ENCODE results near the gene EIF5.

The EIF5 gene

DNA sequence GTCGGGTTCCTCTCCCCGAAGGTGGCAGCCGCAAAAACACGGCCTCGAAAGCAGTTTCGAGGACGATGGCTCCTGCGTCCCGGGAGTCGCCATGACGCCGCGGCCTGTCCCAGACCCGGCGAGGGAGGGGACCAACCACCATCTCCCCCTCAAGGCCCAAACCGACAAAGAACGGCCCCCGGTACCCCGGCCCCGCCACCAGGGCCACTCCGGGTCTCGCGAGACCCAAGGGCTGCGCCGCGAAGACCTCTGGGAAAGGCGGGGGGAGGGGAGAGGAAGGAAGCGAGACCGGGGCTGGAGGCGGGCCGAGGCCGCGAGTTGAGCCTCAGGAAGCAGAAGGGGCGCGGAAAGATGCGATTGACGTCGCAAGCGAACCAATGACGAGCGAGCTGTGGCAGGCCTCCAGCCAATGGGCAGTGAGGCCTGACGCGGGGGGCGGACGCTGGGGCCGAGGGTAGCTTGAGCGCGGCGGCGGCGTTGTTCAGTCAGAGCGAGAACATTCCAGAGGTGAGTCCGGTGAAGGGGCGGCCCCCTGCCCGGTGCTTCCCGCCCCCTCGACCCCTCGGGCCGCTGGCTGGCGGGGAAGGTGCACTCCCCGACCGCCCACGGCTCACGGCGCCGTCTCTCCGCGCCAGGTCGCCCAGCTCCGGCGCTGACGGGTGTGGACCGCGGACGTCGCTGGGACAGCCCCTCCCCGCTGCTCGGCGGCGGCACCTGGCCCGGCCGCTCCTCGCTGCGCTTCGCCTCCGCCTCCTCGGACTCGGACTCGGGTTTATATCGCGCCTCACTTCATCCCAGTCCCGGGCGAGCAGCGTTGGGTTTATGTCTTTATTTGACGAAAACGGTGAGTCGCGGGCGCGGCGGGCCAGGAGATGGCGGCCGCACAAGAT, at the start of gene EIF5:
EIF5 (plus strand) TSS at position 484 of the 890 bp plus-strand sequence. CDS start 1,624 bp downstream, outside the sequence.
- DNase-seq = peak; percentile 74 to 100 (median 99)

DNA sequence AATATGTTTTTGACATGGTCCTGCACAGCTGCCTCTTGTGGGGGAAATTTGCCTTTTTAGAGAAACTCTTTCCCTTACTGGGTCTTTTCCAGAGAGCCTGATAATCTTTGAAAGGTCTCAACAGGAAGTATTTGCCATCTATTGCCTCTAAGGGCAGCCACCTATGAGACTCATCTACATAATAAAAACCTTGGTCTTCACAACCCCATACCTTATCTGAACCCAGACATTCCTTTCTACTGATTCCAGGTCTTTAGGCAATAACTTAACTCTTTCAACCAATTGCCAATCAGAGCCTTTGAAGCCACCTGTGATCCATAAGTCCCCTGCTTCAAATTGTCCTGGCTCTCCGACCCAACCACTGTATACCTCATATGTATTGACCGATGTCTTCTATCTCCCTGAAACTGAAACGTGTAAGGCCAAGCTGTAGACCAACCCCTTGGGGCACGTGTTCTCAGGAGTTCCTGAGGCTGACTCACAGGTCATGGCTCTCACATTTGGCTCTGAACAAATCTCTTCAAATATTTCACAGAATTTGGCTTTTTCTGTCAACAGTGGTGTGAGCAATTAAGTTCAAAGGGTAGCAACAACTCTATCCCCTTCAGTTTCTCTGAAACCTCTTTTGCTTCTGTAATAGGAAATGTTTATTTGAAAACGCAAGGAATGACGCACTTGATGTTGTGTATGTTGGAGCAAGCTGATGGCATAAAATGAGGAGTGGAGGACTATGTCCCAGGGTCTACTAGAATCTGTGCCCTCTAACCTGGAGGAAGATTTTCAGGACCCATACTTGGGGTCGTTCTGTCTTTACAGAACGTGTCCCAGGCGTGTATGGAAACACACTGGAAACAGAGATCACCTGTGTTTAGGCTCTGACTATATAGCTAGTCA, 49.2 kb upstream of the EIF5 start:
- DNase-seq = no peak

DNA sequence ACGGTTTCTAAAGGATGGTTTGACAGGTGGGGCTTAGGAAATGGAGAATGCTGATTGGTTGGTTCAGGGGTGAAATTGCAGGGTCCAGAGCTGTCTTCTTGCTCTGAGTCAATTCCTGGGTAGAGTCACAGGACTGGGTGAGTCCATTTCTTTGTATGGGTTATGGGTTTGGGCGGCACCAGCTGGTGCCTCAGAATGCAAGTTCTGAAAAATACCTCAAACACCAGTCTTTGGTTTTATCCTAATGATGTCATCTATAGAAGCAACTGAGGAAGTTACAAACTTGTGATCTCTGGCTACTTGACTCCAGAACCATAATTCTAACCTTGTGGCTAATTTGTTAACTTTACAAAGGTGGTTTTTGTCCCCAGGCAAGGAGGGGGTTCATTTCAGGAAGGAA, 47.6 kb upstream of the EIF5 start:
- no peak for DNase-seq

DNA sequence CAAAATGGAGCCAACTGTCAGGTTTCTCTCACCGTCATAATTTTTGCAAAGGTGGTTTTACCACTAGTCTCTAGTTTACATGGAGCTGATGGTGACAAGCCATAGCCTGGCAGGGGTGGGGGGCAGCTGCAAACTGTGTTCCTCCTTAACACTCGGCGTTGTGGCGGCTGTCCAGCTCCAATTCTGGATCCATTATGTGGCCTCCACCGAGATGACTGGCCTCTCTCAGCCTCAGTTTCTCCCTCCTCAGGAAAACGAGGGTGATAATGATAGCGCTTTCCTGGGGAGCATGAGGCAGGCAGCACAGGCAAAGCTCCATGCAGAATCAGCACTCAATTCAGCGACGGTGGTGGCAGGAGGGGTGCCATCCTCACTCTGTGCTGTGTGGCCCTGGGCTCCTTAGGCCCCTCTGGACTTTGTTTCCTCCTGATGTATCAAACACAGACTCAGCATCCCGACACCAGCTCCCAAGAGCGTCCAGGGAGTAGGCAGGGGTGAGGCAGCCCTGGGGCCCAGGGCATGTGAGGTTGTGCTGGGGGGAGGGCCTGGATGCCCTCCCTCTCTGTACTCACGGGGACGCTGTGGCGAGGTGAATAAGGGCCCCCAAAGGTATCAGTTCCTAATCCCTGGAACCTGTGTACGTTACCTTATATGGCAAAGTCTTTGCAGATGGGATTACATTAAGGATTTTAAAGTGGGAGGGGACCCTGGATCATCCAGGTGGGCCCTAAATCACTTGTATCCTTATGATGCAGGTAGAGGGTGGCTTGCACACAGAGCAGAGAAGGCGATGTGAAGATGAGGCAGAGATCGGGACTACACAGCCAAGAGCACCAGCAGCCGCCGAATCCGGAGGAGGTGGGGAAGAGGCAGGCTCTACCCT, 46.8 kb upstream of the EIF5 start:
- no peak for DNase-seq

DNA sequence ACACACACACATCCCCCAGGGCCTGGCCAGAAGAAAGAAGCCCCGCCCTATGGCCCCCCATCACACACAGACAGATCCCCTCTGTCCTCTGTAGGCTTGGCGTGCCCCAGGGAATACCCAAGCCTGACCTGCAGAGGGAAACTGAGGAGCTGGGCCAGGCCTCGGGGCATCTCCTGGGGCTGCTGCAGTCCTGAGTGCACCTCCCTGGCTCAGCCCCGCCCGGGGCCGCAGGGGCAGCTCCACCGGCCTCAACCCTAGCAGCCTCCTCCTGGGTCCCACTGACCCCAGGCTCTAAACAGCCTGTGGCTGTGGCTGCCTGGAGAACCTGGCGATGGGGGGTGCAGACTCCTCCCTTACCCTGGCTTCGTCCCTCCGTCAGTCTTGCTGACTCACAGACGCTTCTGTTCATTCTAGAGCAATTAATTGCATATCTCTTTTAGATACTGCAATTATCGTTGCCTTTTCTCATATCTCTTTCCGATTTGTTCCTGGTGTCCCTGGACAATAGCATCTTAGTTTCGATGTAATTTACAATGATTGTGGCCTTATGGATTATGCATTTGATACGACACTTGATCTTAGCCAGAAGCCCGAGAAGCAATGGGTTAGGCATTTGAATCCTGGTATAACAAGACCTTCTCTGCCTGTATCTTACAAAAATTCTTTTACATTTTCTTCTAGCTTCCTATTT, 45.8 kb upstream of the EIF5 start:
- no peak for DNase-seq

DNA sequence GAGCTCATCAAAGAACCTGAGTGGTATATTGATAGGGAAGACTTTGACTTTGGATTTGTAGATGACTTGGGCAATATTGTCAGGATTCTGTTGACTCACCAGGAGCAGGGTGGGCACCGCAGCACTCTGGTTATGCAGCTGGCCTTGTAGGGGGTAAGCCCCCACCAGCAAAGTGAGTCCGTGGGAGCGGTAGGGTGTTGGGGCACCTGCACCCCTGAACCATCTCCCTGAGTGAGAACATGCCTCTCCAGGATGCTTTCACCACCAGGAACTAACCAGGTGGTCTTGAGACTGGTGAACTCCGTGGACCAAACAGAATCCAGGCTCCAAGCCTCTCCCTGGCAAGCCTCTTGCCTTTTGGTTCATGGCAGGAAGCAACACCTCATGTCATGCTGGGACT, 44.0 kb upstream of the EIF5 start:
- no peak for DNase-seq

DNA sequence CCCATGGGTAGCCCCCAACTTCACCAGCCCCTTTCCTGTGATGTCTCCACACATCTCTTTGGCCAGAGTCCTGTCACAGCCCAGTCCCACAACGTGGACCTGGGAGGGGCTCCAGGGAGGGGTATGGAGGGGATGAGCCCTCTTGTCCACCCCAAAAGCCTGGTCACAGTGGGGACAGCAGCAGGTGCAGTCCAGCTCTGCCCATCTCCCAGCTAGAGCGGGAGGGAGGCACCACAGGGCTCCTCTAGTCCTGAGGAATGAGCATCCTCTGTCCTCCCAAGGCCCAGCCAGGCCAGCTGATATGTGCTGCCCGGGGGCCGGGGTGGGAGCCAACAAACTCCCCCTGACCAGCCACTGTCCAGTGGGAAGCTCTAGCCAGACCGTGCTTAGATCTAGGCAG, 43.5 kb upstream of the EIF5 start:
- no peak for DNase-seq

DNA sequence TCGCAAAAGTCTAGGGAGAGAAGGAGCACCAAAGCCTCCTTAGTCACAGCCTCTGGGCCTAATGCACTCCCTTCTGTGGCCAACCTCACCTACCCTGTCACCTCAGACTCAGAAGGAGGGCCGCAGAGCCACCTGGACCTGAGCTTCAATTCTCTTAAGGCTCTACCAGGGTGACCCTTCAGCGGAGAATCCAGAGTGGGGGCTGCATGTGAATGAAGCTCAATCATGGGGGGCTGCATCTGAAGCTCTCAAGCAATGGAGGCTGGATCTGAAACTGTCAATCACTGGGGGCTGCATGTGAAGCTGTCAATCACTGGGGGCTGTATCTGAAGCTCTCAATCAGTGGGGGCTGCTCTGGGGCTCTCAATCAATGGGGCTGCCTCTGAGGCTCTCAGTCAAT, 43.1 kb upstream of the EIF5 start:
- DNase-seq = no peak

DNA sequence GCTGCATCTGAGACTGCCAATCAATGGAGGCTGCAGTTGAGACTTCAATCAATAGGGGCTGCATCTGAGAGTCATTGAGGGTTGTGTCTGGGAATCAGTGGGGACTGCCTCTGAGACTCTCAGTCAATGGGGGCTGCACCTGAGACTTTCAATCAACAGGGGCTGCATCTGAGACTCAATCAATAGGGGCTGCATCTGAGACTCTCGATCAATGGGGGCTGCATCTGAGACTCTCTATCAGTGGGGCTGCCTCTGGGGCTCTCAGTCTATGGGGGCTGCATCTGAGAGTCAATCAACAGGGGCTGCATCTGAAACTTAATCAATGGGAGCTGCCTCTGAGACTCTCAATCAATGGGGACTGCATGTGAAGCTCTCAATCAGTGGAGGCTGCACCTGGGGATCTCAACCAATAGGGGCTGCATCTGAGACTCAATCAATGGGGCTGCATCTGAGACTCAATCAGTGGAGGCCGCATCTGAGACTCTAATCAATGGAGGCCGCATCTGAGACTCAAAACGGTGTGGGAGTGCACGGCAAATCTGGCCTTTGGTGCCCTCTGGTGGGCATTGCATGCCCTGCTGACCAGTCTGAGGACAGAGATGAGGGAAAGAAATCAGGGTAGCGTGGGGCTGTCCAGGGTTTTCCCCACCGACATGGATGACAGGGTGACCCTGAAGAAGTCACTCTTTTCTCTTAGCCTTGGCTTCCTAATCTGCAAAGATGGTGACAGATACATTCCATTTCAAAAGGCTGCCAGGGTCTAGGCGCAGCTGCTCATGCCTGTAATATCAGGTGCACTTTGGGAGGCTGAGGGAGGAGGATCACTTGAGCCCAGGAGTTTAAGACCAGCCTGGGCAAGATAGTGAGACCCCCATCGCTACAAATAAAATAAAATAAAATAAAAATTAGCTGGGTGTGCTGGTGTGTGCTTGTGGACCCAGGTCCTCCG, 41.3 kb upstream of the EIF5 start:
- peak in 46 of 56 donors; percentile 8 to 83 (median 42) for DNase-seq

DNA sequence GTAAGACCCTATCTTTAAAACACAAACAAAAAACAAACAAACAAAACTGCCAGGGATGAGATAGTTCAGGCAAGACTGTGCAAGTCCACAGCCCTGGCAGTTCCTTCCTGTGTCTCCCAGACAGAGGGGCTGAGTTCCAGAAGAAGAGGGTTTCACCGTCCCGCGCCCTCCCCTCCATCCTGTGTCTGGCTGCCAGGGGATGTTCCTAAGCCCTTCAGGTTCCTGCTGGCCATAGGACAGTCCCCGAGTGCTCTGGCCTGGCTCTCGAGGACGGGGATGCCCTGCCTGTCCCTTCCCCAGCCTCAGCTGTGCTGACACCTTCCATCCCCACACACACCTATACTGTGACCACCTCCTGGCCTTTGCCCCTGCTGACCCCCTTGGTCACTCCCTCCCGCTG, 40.6 kb upstream of the EIF5 start:
- DNase-seq = no peak

DNA sequence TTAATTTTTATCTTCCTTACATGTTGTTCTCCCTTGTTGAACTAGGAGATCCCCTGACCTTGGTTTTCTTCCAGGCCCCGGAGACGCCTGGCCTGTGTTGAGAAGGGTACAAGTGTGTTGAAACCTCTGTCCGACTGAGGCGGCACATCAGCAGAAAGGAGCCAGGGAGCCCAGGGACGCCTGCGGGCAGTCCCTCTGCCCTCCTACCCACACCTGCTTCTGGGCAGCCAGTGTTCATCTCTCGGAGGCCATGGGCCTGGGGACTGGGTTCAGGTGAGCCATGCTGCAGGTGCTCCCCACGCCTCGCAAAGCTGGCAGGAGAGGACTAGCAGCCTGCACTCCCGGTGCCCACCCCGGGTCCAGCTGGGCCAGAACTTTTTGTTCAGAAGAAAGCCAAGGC, 39.9 kb upstream of the EIF5 start:
- no peak for DNase-seq

DNA sequence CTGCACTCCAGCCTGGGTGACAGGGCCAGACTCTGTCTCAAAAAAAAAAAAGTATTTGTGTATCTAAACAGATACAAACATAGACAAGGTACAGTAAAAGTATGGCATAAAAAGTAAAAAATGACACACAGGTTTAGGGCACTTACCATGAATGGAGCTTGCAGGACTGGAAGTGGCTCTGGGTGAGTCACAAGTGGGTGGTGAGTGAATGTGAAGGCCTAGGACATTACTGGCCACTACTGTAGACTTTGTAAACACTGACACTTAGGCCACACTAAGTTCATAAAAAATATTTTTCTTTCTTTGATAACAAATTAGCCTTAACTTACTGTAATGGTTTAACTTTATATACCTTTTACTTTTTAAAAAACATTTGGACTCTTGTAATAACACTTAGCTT, 38.0 kb upstream of the EIF5 start:
- DNase-seq = no peak

DNA sequence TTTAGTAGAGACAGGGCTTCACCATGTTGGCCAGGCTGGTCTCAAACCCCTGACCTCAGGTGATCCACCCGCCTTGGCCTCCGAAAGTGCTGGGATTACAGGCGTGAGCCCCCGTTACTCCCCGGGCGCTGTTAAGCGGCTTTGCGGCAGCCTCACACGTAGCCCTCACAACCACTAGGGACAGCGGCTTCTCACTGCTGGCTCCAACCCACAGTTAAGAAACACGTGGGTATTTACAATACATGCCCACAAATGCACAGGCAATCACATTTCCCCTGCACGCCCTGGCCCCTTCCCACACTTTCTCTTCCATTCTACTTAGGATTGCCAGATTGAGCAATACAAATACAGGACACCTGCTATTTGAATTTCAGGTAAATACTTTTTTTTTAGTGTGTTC, 37.0 kb upstream of the EIF5 start:
- DNase-seq = no peak

DNA sequence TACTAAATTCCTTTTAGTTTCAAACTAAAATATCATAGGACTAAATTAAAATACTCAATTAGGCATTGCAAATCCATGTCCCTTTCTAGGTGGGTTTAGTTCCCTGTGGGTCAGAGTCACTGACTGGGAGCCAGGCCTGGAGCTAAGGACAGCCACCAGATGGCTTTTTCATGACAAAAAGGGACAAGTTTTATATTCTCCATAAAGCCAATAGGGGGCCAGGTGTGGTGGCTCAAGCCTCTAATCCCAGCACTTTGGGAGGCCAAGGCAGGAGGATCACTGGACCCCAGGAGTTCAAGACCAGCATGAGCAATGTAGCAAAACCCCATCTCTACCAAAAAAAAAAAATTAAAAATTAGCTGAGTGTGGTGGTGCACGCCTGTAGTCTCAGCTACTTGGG, 35.4 kb upstream of the EIF5 start:
- no peak for DNase-seq

DNA sequence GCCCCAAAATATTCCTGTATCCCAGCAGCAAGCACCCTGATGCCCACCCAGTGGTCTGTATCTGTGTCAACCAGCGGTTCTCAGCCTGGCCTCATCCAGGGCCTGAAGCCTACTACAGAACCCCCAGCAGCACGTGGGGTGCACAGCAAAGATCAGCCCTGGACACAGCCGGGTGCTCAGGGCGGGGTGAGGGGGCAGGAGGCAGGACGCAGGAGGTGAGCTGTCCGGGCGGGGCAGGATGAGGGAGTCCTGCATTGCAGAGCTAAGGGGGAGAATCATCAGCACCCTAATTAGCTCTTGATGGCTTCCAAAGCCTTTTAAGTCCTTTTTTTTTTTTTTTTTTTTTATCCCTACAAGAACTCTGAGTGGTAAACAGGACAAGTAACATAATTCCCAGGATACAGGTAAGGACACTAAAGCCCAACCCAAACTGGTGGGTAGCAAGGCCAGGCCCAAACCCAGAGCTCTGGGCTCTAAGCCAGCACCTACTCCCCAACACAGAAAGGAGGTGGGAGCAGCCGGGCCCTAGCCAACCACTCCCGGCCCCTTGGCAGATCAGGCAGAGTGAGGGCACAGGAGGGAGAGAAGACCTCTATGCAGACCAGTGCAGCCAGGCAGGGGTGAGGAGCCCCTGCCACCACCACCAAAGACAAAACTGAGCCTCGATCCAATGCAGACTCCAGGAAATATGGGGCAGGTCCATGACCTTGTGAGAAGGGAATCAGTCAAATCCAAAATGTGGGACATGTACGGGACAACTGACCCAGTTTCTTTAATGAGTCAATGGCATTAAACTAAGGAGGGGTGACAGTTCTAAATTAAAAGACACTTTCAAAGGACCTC, 32.3 kb upstream of the EIF5 start:
- no peak for DNase-seq

DNA sequence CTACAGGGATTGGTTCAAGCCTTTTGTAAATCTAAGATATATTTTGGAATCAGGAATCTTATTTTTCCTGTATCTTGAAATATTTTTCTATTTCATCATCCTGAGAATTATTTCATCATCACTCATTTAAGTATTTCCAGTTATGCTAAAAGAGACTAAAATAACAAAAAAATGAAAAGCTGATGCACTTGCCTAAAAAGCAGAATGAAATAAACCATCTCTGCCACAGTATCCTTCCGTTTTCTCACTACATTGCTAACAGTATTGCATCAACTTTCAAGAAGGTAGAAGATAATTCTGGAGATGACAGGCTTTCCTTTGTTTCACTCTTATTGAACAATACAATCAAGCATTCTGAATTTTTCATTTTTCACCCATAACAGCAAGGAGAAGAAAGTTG, 31.1 kb upstream of the EIF5 start:
- DNase-seq = no peak

DNA sequence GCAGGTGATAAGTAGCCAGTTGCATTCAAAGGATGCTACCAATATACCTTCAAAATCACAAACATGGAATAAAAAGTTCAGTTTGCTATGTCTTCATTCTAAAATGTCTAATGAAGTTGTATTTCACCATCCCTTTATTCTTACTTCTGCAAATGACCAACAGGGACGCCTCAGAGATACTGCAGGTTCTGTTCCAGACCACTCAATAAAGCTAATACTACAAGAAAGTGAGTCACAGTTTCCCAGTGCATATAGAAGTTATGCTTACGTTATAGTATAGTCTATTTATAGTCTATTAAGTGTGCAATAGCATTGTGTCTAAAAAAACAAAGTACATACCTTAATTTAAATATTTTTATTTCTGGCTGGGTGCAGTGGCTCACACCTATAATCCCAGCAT, 29.3 kb upstream of the EIF5 start:
- DNase-seq = no peak
